Uterus (tissue), 2 donors: ENCODE data around the gene ASCC2.

Source experiments
- CTCF ChIP-seq, 4 experiments: fragments of 200-600 bp in 2 of 4; fragments of 450-650 bp in 2 of 4; sonication (generic) in 2 of 4; IDR thresholded peaks; one replicate each; pipeline ENCODE4 v1.5.1; 2016 to 2019; ENCODE audit warnings: antibody characterized with exemption in 4 of 4, mild to moderate bottlenecking in 2 of 4, moderate library complexity in 1 of 4
- POLR2A ChIP-seq, 2 donors: fragments of 450-650 bp; IDR thresholded peaks; one replicate each; pipeline ENCODE4 v1.6.1; 2016; ENCODE audit warnings: antibody characterized with exemption in 2 of 2, mild to moderate bottlenecking in 1 of 2, moderate library complexity in 1 of 2

GRCh38 chr22:29820961-29821290 is 17.1 kb downstream of the ASCC2 start:
- TF ChIP-seq CTCF (IDR thresholded peaks at IDR 0.05), result no peak
- TF ChIP-seq POLR2A (IDR thresholded peaks at IDR 0.05), result no peak
